Breast epithelium (tissue), 4 donors: ENCODE results near the gene PAQR6. TPM values are rescaled to one million over a fixed set of nuclear protein-coding genes. Genes with fewer than 3 reads are reported as not detected.

Experiments
- DNase-seq, 2 donors: peaks; one replicate each; pipeline ENCODE4 v3.0.0-alpha.2; 2019; ENCODE audit warnings: low spot score in 2 of 2
- H3K27ac ChIP-seq, 2 donors: fragments of 200-600 bp; sonication (generic) in 1 of 2; one replicate each; pipeline ENCODE4 v1.5.1; 2016 to 2019; ENCODE audit warnings: mild to moderate bottlenecking in 1 of 2
- H3K27me3 ChIP-seq, 2 donors: fragments of 200-600 bp; sonication (generic) in 1 of 2; one replicate each; pipeline versions ENCODE4 v1.5.1 to v1.6.0; 2017 to 2019; ENCODE audit warnings: control low read depth in 1 of 2, mild to moderate bottlenecking in 1 of 2
- H3K36me3 ChIP-seq: fragments of 200-600 bp; one replicate; pipeline ENCODE4 v1.5.1; 2019
- H3K4me1 ChIP-seq, 2 donors: fragments of 200-600 bp; sonication (generic); one replicate each; pipeline ENCODE4 v1.5.1; 2016 to 2019; ENCODE audit warnings: control low read depth in 1 of 2
- H3K4me3 ChIP-seq, 3 donors: fragments of 200-600 bp; sonication (generic); 1 replicate in 2 of 3; 2 replicates in 1 of 3; pipeline ENCODE4 v1.5.1; 2016 to 2019; ENCODE audit warnings: mild to moderate bottlenecking in 3 of 3, moderate library complexity in 2 of 3
- H3K9me3 ChIP-seq, 2 donors: fragments of 200-600 bp; sonication (generic) in 1 of 2; one replicate each; pipeline ENCODE4 v1.5.1; 2016 to 2019; ENCODE audit warnings: control low read depth in 1 of 2
- CTCF ChIP-seq, 3 donors: fragments of 450-650 bp; IDR thresholded peaks; one replicate each; pipeline ENCODE4 v1.5.1; 2016 to 2017; ENCODE audit warnings: antibody characterized with exemption in 3 of 3, mild to moderate bottlenecking in 3 of 3, moderate library complexity in 3 of 3
- POLR2A ChIP-seq: fragments of 450-650 bp; IDR thresholded peaks from one replicate; pipeline ENCODE4 v1.6.1; 2016; ENCODE audit warnings: antibody characterized with exemption, mild to moderate bottlenecking, moderate library complexity
- POLR2AphosphoS5 ChIP-seq, 3 donors: sonication (generic); formaldehyde crosslinking; IDR thresholded peaks; one replicate each; pipeline ENCODE4 v1.6.1; 2017; ENCODE audit warnings: antibody characterized with exemption in 3 of 3
- intact Hi-C: fragments of 100-400 bp; cut with DNase I; formaldehyde crosslinking; loops from one replicate; pipeline ENCODE4 v1.15.1; 2023; ENCODE audit warnings: low total_unique reads
- total RNA-seq, 3 donors: library from RNA; depleted of rRNA; stranded (reverse); fragments of >200 nt; gene quantifications; one replicate each; pipeline ENCODE4 v1.1.0, GENCODE V29; 2016

Gene PAQR6
- total RNA-seq, 3 donors from 2014 or later: 1.8 to 3.9 (median 2.5) TPM

GRCh38 chr1:156268336-156268735, 20.5 kb upstream of the PAQR6 start:
- H3K27me3 ChIP-seq: no peaks in the 10 kb centered on the region
- no peaks in the 10 kb centered on the region for H3K4me1 ChIP-seq
- no peak for DNase-seq
- H3K4me3 ChIP-seq: no peak overlapping the region
- H3K9me3 ChIP-seq: no peaks in the 10 kb centered on the region
- H3K36me3 ChIP-seq: peaks cover 20% of the 10 kb centered on the region
- intact Hi-C loops: no loop called here
- H3K27ac ChIP-seq: no peak overlapping the region
- TF ChIP-seq POLR2AphosphoS5 (IDR thresholded peaks at IDR 0.05) (no peak), POLR2A (no peak), CTCF (IDR thresholded peaks at IDR 0.05) (no peak)

GRCh38 chr1:156266051-156266450, 18.2 kb upstream of the PAQR6 start:
- H3K36me3 ChIP-seq: peaks cover 17% of the 10 kb centered on the region
- H3K4me3 ChIP-seq: no peak overlapping the region
- TF ChIP-seq POLR2A (no peak), CTCF (IDR thresholded peaks at IDR 0.05) (no peak), POLR2AphosphoS5 (IDR thresholded peaks at IDR 0.05) (no peak)
- H3K27ac ChIP-seq: no peak overlapping the region
- no peaks in the 10 kb centered on the region for H3K9me3 ChIP-seq
- H3K27me3 ChIP-seq: no peaks in the 10 kb centered on the region
- H3K4me1 ChIP-seq: no peaks in the 10 kb centered on the region
- DNase-seq: no peak
- intact Hi-C loops: no loop called here

GRCh38 chr1:156263288-156263655, 15.4 kb upstream of the PAQR6 start:
- intact Hi-C loops: no loop called here
- no peak overlapping the region for H3K27ac ChIP-seq
- H3K4me1 ChIP-seq: no peaks in the 10 kb centered on the region
- no peak for DNase-seq
- peaks cover 33% of the 10 kb centered on the region for H3K36me3 ChIP-seq
- no peak overlapping the region for H3K4me3 ChIP-seq
- no peak for TF ChIP-seq CTCF (IDR thresholded peaks at IDR 0.05)
- TF ChIP-seq POLR2A: no peak
- no peak for TF ChIP-seq POLR2AphosphoS5 (IDR thresholded peaks at IDR 0.05)
- no peaks in the 10 kb centered on the region for H3K9me3 ChIP-seq
- no peaks in the 10 kb centered on the region for H3K27me3 ChIP-seq

GRCh38 chr1:156262461-156263287, 14.8 kb upstream of the PAQR6 start:
- no peaks in the 10 kb centered on the region for H3K27me3 ChIP-seq
- H3K9me3 ChIP-seq: no peaks in the 10 kb centered on the region
- TF ChIP-seq CTCF (IDR thresholded peaks at IDR 0.05): no peak
- TF ChIP-seq POLR2AphosphoS5 (IDR thresholded peaks at IDR 0.05): no peak
- TF ChIP-seq POLR2A: no peak
- H3K4me1 ChIP-seq: no peaks in the 10 kb centered on the region
- H3K36me3 ChIP-seq: peaks cover 31% of the 10 kb centered on the region
- no peak overlapping the region for H3K4me3 ChIP-seq
- intact Hi-C loops: no loop called here
- no peak for DNase-seq
- H3K27ac ChIP-seq: no peak overlapping the region

GRCh38 chr1:156260896-156261295, 13.0 kb upstream of the PAQR6 start:
- no peak overlapping the region for H3K27ac ChIP-seq
- TF ChIP-seq POLR2A (no peak), POLR2AphosphoS5 (IDR thresholded peaks at IDR 0.05) (no peak), CTCF (IDR thresholded peaks at IDR 0.05) (no peak)
- H3K36me3 ChIP-seq: peaks cover 16% of the 10 kb centered on the region

More at GRCh38 chr1:156260896-156261295, 13.0 kb upstream of the PAQR6 start:
- Histone ChIP-seq H3K27me3 (no peaks in the 10 kb centered on the region), H3K4me1 (no peaks in the 10 kb centered on the region), H3K9me3 (no peaks in the 10 kb centered on the region), H3K4me3 (no peak overlapping the region)
- DNase-seq: no peak
- intact Hi-C loops: no loop called here
